ENCODE results near the gene SYCN.

DNA sequence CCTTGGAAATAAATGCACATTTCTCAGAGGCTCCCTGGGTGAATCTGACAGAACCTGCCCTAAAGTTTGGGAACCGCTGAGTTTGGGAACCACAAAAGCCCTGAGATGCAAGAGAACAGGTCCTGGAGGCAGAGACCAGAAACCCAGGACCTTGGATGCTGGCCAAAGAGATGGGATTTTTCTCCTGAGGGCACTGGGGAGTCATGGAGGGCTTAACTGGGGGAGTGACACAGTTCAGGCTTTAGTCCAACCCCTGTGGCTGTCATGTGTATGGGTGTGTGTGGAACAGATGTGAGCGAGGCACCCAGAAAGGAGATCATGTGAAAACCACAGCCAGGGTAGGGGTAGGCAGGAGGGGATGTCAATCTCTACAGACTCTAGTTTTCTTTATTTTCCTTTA lies 11.2 kb downstream of the SYCN start:
- TF ChIP-seq CTCF (IDR thresholded peaks at IDR 0.05) (no peak), POLR2A (IDR thresholded peaks at IDR 0.05) (no peak)
